Loucy (cell line): ENCODE measurements around the gene FKBP14.

Experiments
- H2AFZ ChIP-seq: fragments of 200-600 bp; sonication (generic); 2 replicates; pipeline ENCODE4 v1.6.0; 2016; ENCODE audit warnings: antibody characterized with exemption, mild to moderate bottlenecking, low read length, moderate library complexity
- H3F3A ChIP-seq: fragments of 200-600 bp; 2 replicates; pipeline ENCODE4 v1.6.0; 2016; ENCODE audit warnings: antibody characterized with exemption, low read depth, mild to moderate bottlenecking
- H3K27me3 ChIP-seq: fragments of 200-600 bp; sonication (generic); 2 replicates; pipeline ENCODE4 v1.6.1; 2014; ENCODE audit warnings: low read length, mild to moderate bottlenecking; ENCODE audit not compliant: insufficient read depth, poor library complexity, severe bottlenecking
- H3K36me3 ChIP-seq: fragments of 200-600 bp; sonication (generic); 2 replicates; pipeline ENCODE4 v1.6.1; 2016; ENCODE audit warnings: low read length; ENCODE audit not compliant: insufficient read depth
- H3K4me1 ChIP-seq: fragments of 200-600 bp; sonication (generic); 2 replicates; pipeline ENCODE4 v1.5.1; 2014; ENCODE audit warnings: low read length, mild to moderate bottlenecking; ENCODE audit not compliant: insufficient read depth, poor library complexity, severe bottlenecking
- H3K4me2 ChIP-seq: fragments of 200-600 bp; sonication (generic); 2 replicates; pipeline ENCODE4 v1.6.0; 2014; ENCODE audit warnings: antibody characterized with exemption, low read length, low read depth, mild to moderate bottlenecking; ENCODE audit not compliant: poor library complexity, severe bottlenecking
- H3K4me3 ChIP-seq: fragments of 200-600 bp; sonication (generic); 2 replicates; pipeline ENCODE4 v1.5.1; 2014; ENCODE audit warnings: low read length, mild to moderate bottlenecking, mixed read lengths; ENCODE audit not compliant: poor library complexity, severe bottlenecking
- H3K79me2 ChIP-seq: fragments of 200-600 bp; sonication (generic); 2 replicates; pipeline ENCODE4 v1.6.1; 2014; ENCODE audit warnings: low read length; ENCODE audit not compliant: insufficient read depth
- H3K9ac ChIP-seq: fragments of 200-600 bp; sonication (generic); 2 replicates; pipeline ENCODE4 v1.6.0; 2014; ENCODE audit warnings: mild to moderate bottlenecking, low read depth, low read length, moderate library complexity; ENCODE audit not compliant: poor library complexity, severe bottlenecking
- H3K9me2 ChIP-seq: fragments of 200-600 bp; sonication (generic); replicated peaks from 2 replicates; pipeline ENCODE4 v1.6.1; 2016; ENCODE audit warnings: low read depth, low read length, mixed read lengths
- H3K9me3 ChIP-seq: fragments of 200-600 bp; sonication (generic); 2 replicates; pipeline ENCODE4 v1.6.1; 2014; ENCODE audit warnings: mild to moderate bottlenecking, antibody characterized with exemption, low read length, low read depth; ENCODE audit not compliant: insufficient read depth
- H4K20me1 ChIP-seq: fragments of 200-600 bp; sonication (generic); 2 replicates; pipeline ENCODE4 v1.6.0; 2014; ENCODE audit warnings: antibody characterized with exemption, low read length, mild to moderate bottlenecking; ENCODE audit not compliant: insufficient read depth, poor library complexity, severe bottlenecking
- CTCF ChIP-seq: fragments of 200-600 bp; sonication (generic); conservative IDR thresholded peaks from 2 replicates; pipeline ENCODE4 v1.5.1; 2014; ENCODE audit warnings: mild to moderate bottlenecking, antibody characterized with exemption, low read length
- EZH2phosphoT487 ChIP-seq: fragments of 200-600 bp; IDR thresholded peaks from 2 replicates; pipeline ENCODE4 v1.6.1; 2018; ENCODE audit warnings: antibody characterized with exemption, mild to moderate bottlenecking, moderate library complexity, borderline replicate concordance

The FKBP14 gene

GRCh38 chr7:30046127-30046770 lies 19.7 kb upstream of the FKBP14 start:
- no peak for TF ChIP-seq EZH2phosphoT487
- TF ChIP-seq CTCF, result no peak
- no peaks in the 10 kb centered on the region for H3K4me1 ChIP-seq

GRCh38 chr7:30041526-30042269 lies 15.2 kb upstream of the FKBP14 start:
- H3K79me2 ChIP-seq, result peaks cover 50% of the 10 kb centered on the region; the same call in 1 of the 2 replicates
- H3K36me3 ChIP-seq, result peaks cover 17% of the 10 kb centered on the region; the same call in 1 of the 2 replicates
- no peak for TF ChIP-seq EZH2phosphoT487
- no peak for TF ChIP-seq CTCF
- H3K4me3 ChIP-seq, result no peak overlapping the region
- H3K4me2 ChIP-seq, result no peak overlapping the region
- no peak overlapping the region for H2AFZ ChIP-seq
- H3K4me1 ChIP-seq, result peaks cover 11% of the 10 kb centered on the region
- no peaks in the 10 kb centered on the region for H3K9me2 ChIP-seq
- H3F3A ChIP-seq, result no peaks in the 10 kb centered on the region
- no peaks in the 10 kb centered on the region for H4K20me1 ChIP-seq
- H3K27me3 ChIP-seq, result no peaks in the 10 kb centered on the region
- H3K9me3 ChIP-seq, result no peaks in the 10 kb centered on the region
- no peak overlapping the region for H3K9ac ChIP-seq

More at GRCh38 chr7:30046127-30046770, 19.7 kb upstream of the FKBP14 start:
- Histone ChIP-seq H3K9me2 (no peaks in the 10 kb centered on the region), H3K4me3 (no peak overlapping the region), H4K20me1 (no peaks in the 10 kb centered on the region), H3K9me3 (no peaks in the 10 kb centered on the region), H3K4me2 (no peak overlapping the region), H3K9ac (no peak overlapping the region), H3F3A (no peaks in the 10 kb centered on the region), H3K27me3 (no peaks in the 10 kb centered on the region), H3K36me3 (peaks cover 52% of the 10 kb centered on the region), H2AFZ (no peak overlapping the region), H3K79me2 (peaks cover 19% of the 10 kb centered on the region; the same call in 1 of the 2 replicates)

GRCh38 chr7:30040938-30041337 lies 14.4 kb upstream of the FKBP14 start:
- Histone ChIP-seq H3K79me2 (peaks cover 50% of the 10 kb centered on the region; the same call in 1 of the 2 replicates), H3K4me1 (peaks cover 11% of the 10 kb centered on the region), H4K20me1 (no peaks in the 10 kb centered on the region), H3K9ac (no peak overlapping the region), H3K36me3 (peaks cover 9% of the 10 kb centered on the region; the same call in 1 of the 2 replicates), H3K9me3 (no peaks in the 10 kb centered on the region), H3K4me2 (no peak overlapping the region), H3K27me3 (no peaks in the 10 kb centered on the region), H3K9me2 (no peaks in the 10 kb centered on the region), H2AFZ (no peak overlapping the region), H3K4me3 (no peak overlapping the region), H3F3A (no peaks in the 10 kb centered on the region)
- TF ChIP-seq EZH2phosphoT487 (no peak), CTCF (no peak)
